Stimulated activated CD4-positive, alpha-beta T cell treated with anti-CD3 and anti-CD28 coated beads, Interleukin-2, amount 100 ng/mL, for 48 hours (primary cell): ENCODE data around the gene RPL14.

Experiments used
- DNase-seq, 2 donors: peaks; one replicate each; pipeline ENCODE4 v3.0.0-alpha.2; 2020

Gene RPL14

GRCh38 chr3:40464339-40465110 lies 7.4 kb downstream of the RPL14 start:
- DNase-seq: no peak

GRCh38 chr3:40465111-40465407 lies 7.9 kb downstream of the RPL14 start:
- DNase-seq: no peak

GRCh38 chr3:40465456-40465855 lies 8.3 kb downstream of the RPL14 start:
- no peak for DNase-seq

GRCh38 chr3:40468018-40468417 lies 10.9 kb downstream of the RPL14 start:
- DNase-seq: no peak

GRCh38 chr3:40470701-40471100 lies 13.6 kb downstream of the RPL14 start:
- DNase-seq: no peak

- peak in 1 of 2 donors; percentile 37 for DNase-seq
These were observed 19.6 kb downstream of the RPL14 start, which contains the start of gene ZNF619 for GRCh38 chr3:40476478-40477470. TSS of gene ZNF619 (plus strand) at chr3:40477122. CDS start at chr3:40477980, 858 bp downstream.

- no peak for DNase-seq
These were observed 20.5 kb downstream of the RPL14 start for GRCh38 chr3:40477666-40478065.

GRCh38 chr3:40487172-40487571 lies 30.0 kb downstream of the RPL14 start:
- no peak for DNase-seq

GRCh38 chr3:40490916-40491315 lies 33.8 kb downstream of the RPL14 start:
- DNase-seq: no peak

- no peak for DNase-seq
These were observed 37.6 kb downstream of the RPL14 start for GRCh38 chr3:40494698-40495097.

GRCh38 chr3:40497288-40497687 lies 40.1 kb downstream of the RPL14 start:
- no peak for DNase-seq

- no peak for DNase-seq
These were observed 42.8 kb downstream of the RPL14 start for GRCh38 chr3:40499952-40500351.

GRCh38 chr3:40502034-40502433 lies 44.9 kb downstream of the RPL14 start:
- DNase-seq: no peak

- DNase-seq: no peak
These were observed 47.7 kb downstream of the RPL14 start for GRCh38 chr3:40504636-40505430.

- DNase-seq: peak; percentile 27 to 37
These were observed 48.7 kb downstream of the RPL14 start, which contains the start of gene ZNF620 for GRCh38 chr3:40505599-40506462. TSS of gene ZNF620 (plus strand) at chr3:40506039. CDS start at chr3:40506353, 314 bp downstream.

- no peak for DNase-seq
These were observed 54.0 kb downstream of the RPL14 start for GRCh38 chr3:40511031-40511718.

GRCh38 chr3:40516201-40516600 lies 59.1 kb downstream of the RPL14 start:
- DNase-seq: no peak

GRCh38 chr3:40518067-40518466 lies 60.9 kb downstream of the RPL14 start:
- no peak for DNase-seq
